ENCODE data around the gene ADRA1B. TPM values are rescaled to one million over a fixed set of nuclear protein-coding genes. Genes with fewer than 3 reads are reported as not detected.
A peak's percentile ranks its signal among the peaks of the same experiment; 100 is the strongest.

ADRA1B gene
- total and polyA plus RNA-seq, 10 of the 15 experiments (the other 5 are each of a cell fraction or from before 2014, with no cell fraction given), result 0.04 TPM; not detected in 9

DNA sequence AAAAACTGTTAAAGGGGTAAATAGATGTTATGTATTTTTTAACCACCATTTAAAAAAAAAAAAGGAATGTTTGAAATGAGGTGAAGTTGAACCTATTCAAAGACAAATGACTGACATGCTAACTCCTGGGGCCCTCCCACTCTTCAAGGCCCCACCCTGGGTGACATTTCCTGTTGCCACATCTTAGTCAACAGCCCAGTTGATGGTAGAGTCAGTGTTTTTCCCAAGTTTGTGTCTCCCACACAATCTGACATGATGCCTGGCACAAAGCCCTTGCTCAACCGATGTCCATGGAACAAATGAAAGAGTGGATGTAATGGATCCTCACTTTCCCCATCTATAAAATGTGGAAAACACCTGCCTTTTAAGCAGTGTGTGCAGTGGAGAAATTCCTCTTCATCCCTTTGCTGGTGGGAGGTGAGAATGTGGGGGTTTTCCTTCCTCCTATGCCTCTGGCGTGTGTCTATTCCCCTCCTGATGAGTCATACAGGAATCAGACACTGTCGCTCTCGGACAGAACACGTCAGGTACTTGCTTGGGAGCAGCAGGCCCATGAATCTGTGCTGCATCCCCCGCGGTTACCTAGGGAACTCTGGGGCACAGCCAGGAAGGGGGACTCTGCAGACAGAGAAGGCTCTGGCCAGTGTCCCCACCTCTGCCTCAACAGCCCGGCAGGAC lies 13.7 kb upstream of the ADRA1B start:
- FAIRE-seq (no peak), DNase-seq (ENCODE audit: low read depth, low spot score) (no peak), ATAC-seq (no peak)
- intact Hi-C loops (cut with micrococcal nuclease; ENCODE audit: unreplicated experiment), result no loop called here
- in situ Hi-C loops (cut with MboI), result no loop called here
- Histone ChIP-seq H3K9ac (ENCODE audit: control insufficient read depth, insufficient read depth, low read length) (no peak overlapping the region), H3K4me3 (no peak overlapping the region), H3K4me2 (ENCODE audit: control insufficient read depth, insufficient read depth) (no peak overlapping the region), H3K4me1 (ENCODE audit: control insufficient read depth, insufficient read depth, low read length) (no peaks in the 10 kb centered on the region), H3K27me3 (replicated peaks in 1 of 2; ENCODE audit: control insufficient read depth in 2 of 2, insufficient read depth in 2 of 2, low read length in 1 of 2) (no peaks in the 10 kb centered on the region), H2AFZ (ENCODE audit: control insufficient read depth, low read depth, low read length) (no peak overlapping the region), H3K36me3 (ENCODE audit: control insufficient read depth in 2 of 2, insufficient read depth in 2 of 2, low read length in 1 of 2) (no peaks in the 10 kb centered on the region), H3K79me2 (ENCODE audit: control insufficient read depth, insufficient read depth, low read length) (no peaks in the 10 kb centered on the region), H3K9me3 (replicated peaks; ENCODE audit: control insufficient read depth, insufficient read depth, low read length) (no peaks in the 10 kb centered on the region), H3K27ac (ENCODE audit: control insufficient read depth, insufficient read depth) (no peak overlapping the region), H4K20me1 (ENCODE audit: control insufficient read depth, insufficient read depth) (no peaks in the 10 kb centered on the region)
- ChIA-PET RAD21 (ENCODE audit: unreplicated experiment) (no interaction called here), CTCF (no interaction called here), POLR2A (no interaction called here), SMC1A (ENCODE audit: uncharacterized antibody, unreplicated experiment) (interaction anchor here (1.3 kb wide), 1 partner anchor 396 kb away, joined by 3 read pairs; no protein-coding TSS in a partner anchor)
- 65% methylated on average over 8 of the region's 8 CpGs for WGBS (ENCODE audit: insufficient coverage, insufficient replicate concordance, low lambda C conversion rate, missing lambda C conversion rate)
- BruUV-seq (replicated peaks), result no TSS peak
- TF ChIP-seq IKZF1 (conservative IDR thresholded peaks at IDR 0.05) (peak; percentile 22; the same call in 1 of the 2 replicates), NFIC (IDR thresholded peaks at IDR 0.05; ENCODE audit: low read depth, low read length) (no peak)
- TF ChIP-seq, protein P1, sequence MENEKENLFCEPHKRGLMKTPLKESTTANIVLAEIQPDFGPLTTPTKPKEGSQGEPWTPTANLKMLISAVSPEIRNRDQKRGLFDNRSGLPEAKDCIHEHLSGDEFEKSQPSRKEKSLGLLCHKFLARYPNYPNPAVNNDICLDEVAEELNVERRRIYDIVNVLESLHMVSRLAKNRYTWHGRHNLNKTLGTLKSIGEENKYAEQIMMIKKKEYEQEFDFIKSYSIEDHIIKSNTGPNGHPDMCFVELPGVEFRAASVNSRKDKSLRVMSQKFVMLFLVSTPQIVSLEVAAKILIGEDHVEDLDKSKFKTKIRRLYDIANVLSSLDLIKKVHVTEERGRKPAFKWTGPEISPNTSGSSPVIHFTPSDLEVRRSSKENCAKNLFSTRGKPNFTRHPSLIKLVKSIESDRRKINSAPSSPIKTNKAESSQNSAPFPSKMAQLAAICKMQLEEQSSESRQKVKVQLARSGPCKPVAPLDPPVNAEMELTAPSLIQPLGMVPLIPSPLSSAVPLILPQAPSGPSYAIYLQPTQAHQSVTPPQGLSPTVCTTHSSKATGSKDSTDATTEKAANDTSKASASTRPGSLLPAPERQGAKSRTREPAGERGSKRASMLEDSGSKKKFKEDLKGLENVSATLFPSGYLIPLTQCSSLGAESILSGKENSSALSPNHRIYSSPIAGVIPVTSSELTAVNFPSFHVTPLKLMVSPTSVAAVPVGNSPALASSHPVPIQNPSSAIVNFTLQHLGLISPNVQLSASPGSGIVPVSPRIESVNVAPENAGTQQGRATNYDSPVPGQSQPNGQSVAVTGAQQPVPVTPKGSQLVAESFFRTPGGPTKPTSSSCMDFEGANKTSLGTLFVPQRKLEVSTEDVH (IDR thresholded peaks at IDR 0.05; ENCODE audit: low read depth, partially characterized antibody), result no peak

DNA sequence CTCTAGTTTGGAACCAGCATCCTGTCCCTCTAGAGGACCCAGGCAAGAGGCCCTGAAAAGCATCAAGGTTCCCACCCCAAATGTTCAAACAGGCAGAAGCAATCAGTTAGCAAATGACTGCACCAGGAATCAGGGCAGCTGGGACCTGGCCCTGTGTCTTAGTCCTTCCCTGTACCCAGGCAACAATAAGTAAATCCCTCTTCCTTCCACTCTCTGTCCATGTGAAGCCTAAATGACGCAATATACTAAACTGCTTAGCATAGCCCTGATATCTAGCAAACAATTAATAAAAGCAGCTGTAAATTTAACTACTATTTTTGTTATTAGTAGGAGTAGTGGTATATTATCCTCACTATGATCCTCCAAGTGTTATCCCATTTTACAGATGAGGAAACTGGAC lies 13.2 kb upstream of the ADRA1B start:
- H3K79me2 ChIP-seq (ENCODE audit: control insufficient read depth, insufficient read depth, low read length), result no peaks in the 10 kb centered on the region
- ATAC-seq, result no peak
- CTCF ChIA-PET, result interaction anchor here (1.0 kb wide), 1 partner anchor 13 kb away, joined by 3 read pairs; no protein-coding TSS in a partner anchor
- no peak overlapping the region for H3K4me2 ChIP-seq (ENCODE audit: control insufficient read depth, insufficient read depth)
- 70% methylated on average over 1 of the region's 1 CpG for WGBS (ENCODE audit: insufficient coverage, insufficient replicate concordance, low lambda C conversion rate, missing lambda C conversion rate)
- H4K20me1 ChIP-seq (ENCODE audit: control insufficient read depth, insufficient read depth), result no peaks in the 10 kb centered on the region
- H3K9me3 ChIP-seq (replicated peaks; ENCODE audit: control insufficient read depth, insufficient read depth, low read length), result no peaks in the 10 kb centered on the region
- H3K36me3 ChIP-seq (ENCODE audit: control insufficient read depth in 2 of 2, insufficient read depth in 2 of 2, low read length in 1 of 2), result no peaks in the 10 kb centered on the region
- POLR2A ChIA-PET, result no interaction called here
- in situ Hi-C loops (cut with MboI), result no loop called here
- H3K4me1 ChIP-seq (ENCODE audit: control insufficient read depth, insufficient read depth, low read length), result no peaks in the 10 kb centered on the region
- H3K9ac ChIP-seq (ENCODE audit: control insufficient read depth, insufficient read depth, low read length), result no peak overlapping the region
- BruUV-seq (replicated peaks), result no TSS peak
- no peak overlapping the region for H2AFZ ChIP-seq (ENCODE audit: control insufficient read depth, low read depth, low read length)
- no peak for DNase-seq (ENCODE audit: low read depth, low spot score)
- H3K27me3 ChIP-seq (replicated peaks in 1 of 2; ENCODE audit: control insufficient read depth in 2 of 2, insufficient read depth in 2 of 2, low read length in 1 of 2), result no peaks in the 10 kb centered on the region
- FAIRE-seq, result no peak
- no peak overlapping the region for H3K4me3 ChIP-seq
- RAD21 ChIA-PET (ENCODE audit: unreplicated experiment), result no interaction called here
- SMC1A ChIA-PET (ENCODE audit: uncharacterized antibody, unreplicated experiment), result interaction anchor here (1.3 kb wide), 1 partner anchor 397 kb away, joined by 3 read pairs; no protein-coding TSS in a partner anchor
- intact Hi-C loops (cut with micrococcal nuclease; ENCODE audit: unreplicated experiment), result no loop called here
- no peak overlapping the region for H3K27ac ChIP-seq (ENCODE audit: control insufficient read depth, insufficient read depth)
- TF ChIP-seq MEF2B (IDR thresholded peaks at IDR 0.05; ENCODE audit: partially characterized antibody, poor library complexity, severe bottlenecking) (no peak), SMAD1 (IDR thresholded peaks at IDR 0.05; ENCODE audit: low read depth, partially characterized antibody) (no peak), NRF1 (conservative IDR thresholded peaks at IDR 0.05; ENCODE audit: low read depth, low read length) (no peak), BCL11A (IDR thresholded peaks at IDR 0.05; ENCODE audit: low read depth, low read length) (no peak), STAT1 (conservative IDR thresholded peaks at IDR 0.05) (no peak), RCOR1 (conservative IDR thresholded peaks at IDR 0.05; ENCODE audit: low read depth, low read length) (no peak), YY1 (IDR thresholded peaks at IDR 0.05; ENCODE audit: low read depth, low read length) (no peak), ATF7 (IDR thresholded peaks at IDR 0.05; ENCODE audit: low read depth) (no peak), HDGF (IDR thresholded peaks at IDR 0.05) (no peak)
- TF ChIP-seq, protein P2, sequence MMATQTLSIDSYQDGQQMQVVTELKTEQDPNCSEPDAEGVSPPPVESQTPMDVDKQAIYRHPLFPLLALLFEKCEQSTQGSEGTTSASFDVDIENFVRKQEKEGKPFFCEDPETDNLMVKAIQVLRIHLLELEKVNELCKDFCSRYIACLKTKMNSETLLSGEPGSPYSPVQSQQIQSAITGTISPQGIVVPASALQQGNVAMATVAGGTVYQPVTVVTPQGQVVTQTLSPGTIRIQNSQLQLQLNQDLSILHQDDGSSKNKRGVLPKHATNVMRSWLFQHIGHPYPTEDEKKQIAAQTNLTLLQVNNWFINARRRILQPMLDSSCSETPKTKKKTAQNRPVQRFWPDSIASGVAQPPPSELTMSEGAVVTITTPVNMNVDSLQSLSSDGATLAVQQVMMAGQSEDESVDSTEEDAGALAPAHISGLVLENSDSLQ (IDR thresholded peaks at IDR 0.05), result no peak
